Smooth muscle cell (in vitro differentiated cells): ENCODE data around the gene GRM7. TPM values are rescaled to one million over a fixed set of nuclear protein-coding genes. Genes with fewer than 3 reads are reported as not detected.

Source experiments
- DNase-seq: peaks from one replicate; lab custom pipeline; 2025; ENCODE audit not compliant: unreplicated experiment; lab: John Stamatoyannopoulos, UW
- H2AFZ ChIP-seq: fragments of 200-600 bp; sonication (generic); 2 replicates; pipeline ENCODE4 v1.6.0; 2016; ENCODE audit warnings: antibody characterized with exemption, low read depth, mild to moderate bottlenecking
- H3F3A ChIP-seq: fragments of 200-600 bp; sonication (generic); 2 replicates; pipeline ENCODE4 v1.6.0; 2017; ENCODE audit warnings: antibody characterized with exemption, low read depth
- H3K27ac ChIP-seq: fragments of 200-600 bp; sonication (generic); 2 replicates; pipeline ENCODE4 v1.5.1; 2016; ENCODE audit warnings: low read depth, mild to moderate bottlenecking
- H3K27me3 ChIP-seq: fragments of 200-600 bp; sonication (generic); 2 replicates; pipeline ENCODE4 v1.6.1; 2016; ENCODE audit warnings: low read depth, mild to moderate bottlenecking
- H3K36me3 ChIP-seq: fragments of 200-600 bp; sonication (generic); 2 replicates; pipeline ENCODE4 v1.5.1; 2016; ENCODE audit warnings: low read depth
- H3K4me1 ChIP-seq: fragments of 200-600 bp; sonication (generic); 2 replicates; pipeline ENCODE4 v1.5.1; 2016; ENCODE audit warnings: low read depth
- H3K4me2 ChIP-seq: fragments of 200-600 bp; sonication (generic); 2 replicates; pipeline ENCODE4 v1.6.0; 2016; ENCODE audit warnings: mild to moderate bottlenecking
- H3K4me3 ChIP-seq: fragments of 200-600 bp; sonication (generic); 2 replicates; pipeline ENCODE4 v1.5.1; 2016; ENCODE audit warnings: mild to moderate bottlenecking
- H3K79me2 ChIP-seq: fragments of 200-600 bp; sonication (generic); 2 replicates; pipeline ENCODE4 v1.6.0; 2016; ENCODE audit warnings: low read depth, mild to moderate bottlenecking
- H3K9ac ChIP-seq: fragments of 200-600 bp; sonication (generic); 2 replicates; pipeline ENCODE4 v1.6.0; 2016; ENCODE audit warnings: low read depth
- H3K9me3 ChIP-seq: fragments of 200-600 bp; sonication (generic); replicated peaks from 2 replicates; pipeline ENCODE4 v1.5.1; 2016; ENCODE audit warnings: low read depth
- H4K20me1 ChIP-seq: fragments of 200-600 bp; sonication (generic); 2 replicates; pipeline ENCODE4 v1.6.0; 2016; ENCODE audit warnings: low read depth
- WGBS: methylation state at CpG from one replicate; pipeline ENCODE4 v1.1.7; 2016; ENCODE audit warnings: low lambda C conversion rate; 5-methylcytosine and 5-hydroxymethylcytosine counted together
- polyA plus RNA-seq: library from polyadenylated mRNA; unstranded; fragments of >200 nt; fragmentation: Nextera tagmentation; extraction: Ambion mirVana; gene quantifications from 2 replicates; pipeline ENCODE4 v1.2.1, GENCODE V29; 2016
- total RNA-seq: library from RNA; depleted of rRNA; stranded (reverse); fragments of >200 nt; gene quantifications from 2 replicates; pipeline ENCODE4 v1.2.3, GENCODE V29; 2014
- TF ChIP-seq, protein P1 (sequence below): fragments of 200-600 bp; sonication (generic); IDR thresholded peaks from 2 replicates; pipeline ENCODE4 v1.5.1; 2017; ENCODE audit warnings: borderline replicate concordance, mild to moderate bottlenecking, antibody characterized with exemption; ENCODE audit not compliant: insufficient read depth, poor library complexity, severe bottlenecking

Gene GRM7
- total and polyA plus RNA-seq, 2 experiments from 2014 or later, result not detected

DNA sequence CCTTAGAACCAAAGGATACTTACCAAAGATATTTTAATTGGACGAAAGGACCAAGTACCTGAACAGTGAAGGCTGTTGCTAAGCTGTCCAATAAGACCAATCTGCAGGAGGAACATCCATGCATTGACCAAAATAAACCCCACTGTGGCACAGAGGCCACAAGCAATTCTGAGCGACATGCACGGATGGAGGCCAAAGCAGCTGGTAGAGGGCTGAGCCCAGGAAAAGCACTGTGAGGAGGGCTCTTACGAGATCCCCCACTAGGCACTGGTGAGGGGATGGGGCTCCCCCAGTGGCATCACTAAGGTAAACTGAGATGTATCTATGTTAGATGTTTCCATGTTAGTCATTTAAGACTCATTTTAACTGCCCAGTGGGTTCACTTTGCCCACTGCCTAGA is 920.5 kb downstream of the GRM7 start:
- Histone ChIP-seq H3K79me2 (no peaks in the 10 kb centered on the region), H3K27me3 (no peaks in the 10 kb centered on the region), H4K20me1 (no peaks in the 10 kb centered on the region), H3K36me3 (no peaks in the 10 kb centered on the region), H3K27ac (no peak overlapping the region), H3K4me2 (no peak overlapping the region), H3F3A (no peaks in the 10 kb centered on the region), H3K9ac (no peak overlapping the region), H3K4me1 (no peaks in the 10 kb centered on the region), H2AFZ (no peak overlapping the region), H3K9me3 (no peaks in the 10 kb centered on the region), H3K4me3 (no peak overlapping the region)
- DNase-seq, result no peak
- 91% methylated on average over 4 of the region's 4 CpGs for WGBS
- TF ChIP-seq, protein P1, sequence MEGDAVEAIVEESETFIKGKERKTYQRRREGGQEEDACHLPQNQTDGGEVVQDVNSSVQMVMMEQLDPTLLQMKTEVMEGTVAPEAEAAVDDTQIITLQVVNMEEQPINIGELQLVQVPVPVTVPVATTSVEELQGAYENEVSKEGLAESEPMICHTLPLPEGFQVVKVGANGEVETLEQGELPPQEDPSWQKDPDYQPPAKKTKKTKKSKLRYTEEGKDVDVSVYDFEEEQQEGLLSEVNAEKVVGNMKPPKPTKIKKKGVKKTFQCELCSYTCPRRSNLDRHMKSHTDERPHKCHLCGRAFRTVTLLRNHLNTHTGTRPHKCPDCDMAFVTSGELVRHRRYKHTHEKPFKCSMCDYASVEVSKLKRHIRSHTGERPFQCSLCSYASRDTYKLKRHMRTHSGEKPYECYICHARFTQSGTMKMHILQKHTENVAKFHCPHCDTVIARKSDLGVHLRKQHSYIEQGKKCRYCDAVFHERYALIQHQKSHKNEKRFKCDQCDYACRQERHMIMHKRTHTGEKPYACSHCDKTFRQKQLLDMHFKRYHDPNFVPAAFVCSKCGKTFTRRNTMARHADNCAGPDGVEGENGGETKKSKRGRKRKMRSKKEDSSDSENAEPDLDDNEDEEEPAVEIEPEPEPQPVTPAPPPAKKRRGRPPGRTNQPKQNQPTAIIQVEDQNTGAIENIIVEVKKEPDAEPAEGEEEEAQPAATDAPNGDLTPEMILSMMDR, result no peak

DNA sequence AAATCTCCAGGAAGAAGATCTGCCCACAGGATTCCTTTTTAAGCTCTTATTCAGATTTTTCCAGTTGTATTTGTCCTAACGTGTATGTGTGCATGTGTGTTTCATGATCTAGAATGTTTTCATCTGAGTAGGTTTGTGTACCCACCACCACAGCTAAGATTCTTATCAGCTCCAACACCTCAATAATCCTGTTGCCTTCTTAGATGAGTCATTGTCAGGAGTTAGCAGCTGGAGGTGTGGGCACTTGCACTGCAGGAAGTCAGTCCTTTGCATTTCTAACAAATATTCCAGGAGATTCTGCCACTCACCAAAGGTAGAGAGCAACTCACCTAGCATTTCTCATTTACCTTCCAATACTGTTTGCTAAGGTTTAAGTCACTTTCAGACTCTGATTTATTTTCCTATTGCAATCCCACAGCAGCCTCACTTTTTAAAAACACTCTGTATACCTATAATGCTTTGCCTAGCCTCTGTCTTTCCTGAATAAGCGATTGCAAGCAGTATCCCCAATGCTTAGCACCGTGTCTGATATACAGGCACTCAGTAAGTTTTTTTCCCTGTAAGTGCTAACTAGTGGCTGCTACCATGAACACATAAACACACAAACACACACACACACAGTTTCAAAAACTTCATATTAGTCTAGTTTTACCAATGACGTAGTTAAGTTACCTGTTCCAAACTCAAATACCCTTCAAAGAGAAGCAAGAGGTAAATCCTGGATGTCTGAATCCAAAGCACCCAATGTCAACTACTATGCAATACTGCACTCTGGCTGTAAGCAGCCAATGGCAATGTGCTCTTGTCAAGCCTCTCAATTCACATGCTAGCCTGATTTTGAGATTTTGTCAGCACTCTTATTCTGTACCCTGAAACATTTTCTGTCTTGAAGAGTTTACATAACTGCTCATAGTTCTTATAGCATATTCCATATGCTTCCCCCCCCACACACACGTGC is 927.2 kb downstream of the GRM7 start:
- no peaks in the 10 kb centered on the region for H3F3A ChIP-seq
- TF ChIP-seq, protein P1, result no peak
- H3K9ac ChIP-seq, result no peak overlapping the region
- no peak overlapping the region for H3K4me3 ChIP-seq
- no peaks in the 10 kb centered on the region for H3K27me3 ChIP-seq
- no peaks in the 10 kb centered on the region for H3K36me3 ChIP-seq
- no peaks in the 10 kb centered on the region for H3K4me1 ChIP-seq
- H3K9me3 ChIP-seq, result no peaks in the 10 kb centered on the region
- 48% methylated on average over 5 of the region's 5 CpGs for WGBS
- no peak overlapping the region for H3K4me2 ChIP-seq
- no peak overlapping the region for H3K27ac ChIP-seq
- no peaks in the 10 kb centered on the region for H4K20me1 ChIP-seq
- no peak for DNase-seq
- no peak overlapping the region for H2AFZ ChIP-seq
- no peaks in the 10 kb centered on the region for H3K79me2 ChIP-seq

DNA sequence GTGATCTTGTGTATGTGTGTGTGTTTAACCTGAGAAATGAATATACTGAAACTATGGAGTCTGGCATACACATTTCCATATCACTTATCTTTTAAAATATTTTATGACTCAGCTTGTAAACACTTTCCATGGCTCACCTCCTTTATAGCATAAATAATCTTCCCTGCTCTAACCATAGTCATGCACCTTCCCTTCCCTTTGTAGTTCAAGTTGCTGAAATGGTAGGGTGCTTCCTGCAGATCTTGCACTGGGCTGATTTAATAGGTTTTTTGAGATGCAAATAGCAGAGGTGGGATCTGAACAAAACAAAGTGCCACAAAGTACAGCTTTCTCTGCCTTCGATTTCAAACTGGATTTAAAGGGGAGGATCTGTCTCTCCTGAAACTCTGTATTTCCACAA is 928.0 kb downstream of the GRM7 start:
- no peaks in the 10 kb centered on the region for H3K79me2 ChIP-seq
- no peaks in the 10 kb centered on the region for H3K9me3 ChIP-seq
- H3K9ac ChIP-seq, result no peak overlapping the region
- H3F3A ChIP-seq, result no peaks in the 10 kb centered on the region
- no peak overlapping the region for H3K4me2 ChIP-seq
- WGBS, result 63% methylated on average over 1 of the region's 1 CpG
- H3K36me3 ChIP-seq, result no peaks in the 10 kb centered on the region
- TF ChIP-seq, protein P1, result no peak
- H4K20me1 ChIP-seq, result no peaks in the 10 kb centered on the region
- no peak overlapping the region for H3K4me3 ChIP-seq
- no peak overlapping the region for H2AFZ ChIP-seq
- no peak overlapping the region for H3K27ac ChIP-seq
- no peaks in the 10 kb centered on the region for H3K27me3 ChIP-seq
- DNase-seq, result no peak
- H3K4me1 ChIP-seq, result no peaks in the 10 kb centered on the region
